Upper lobe of left lung (tissue), 6 donors: Measurements from ENCODE around the gene SLC12A1. TPM values are rescaled to one million over a fixed set of nuclear protein-coding genes. Genes with fewer than 3 reads are reported as not detected.

Experiments used
- ATAC-seq, 2 donors: fragments of 200-7000 bp; cut with Tn5 transposase; one replicate each; pipeline ENCODE4 v1.9.1; 2022; ENCODE audit warnings: mild to moderate bottlenecking in 2 of 2, moderate library complexity in 2 of 2; ENCODE audit not compliant: low FRiP score in 2 of 2
- DNase-seq, 2 donors: peaks; one replicate each; pipeline ENCODE4 v3.0.0-alpha.2; 2019 to 2020
- H3K27ac ChIP-seq, 4 donors: fragments of 200-600 bp; sonication (generic); one replicate each; pipeline ENCODE4 v1.5.1; 2016 to 2019
- H3K27me3 ChIP-seq, 4 donors: fragments of 200-600 bp; sonication (generic); one replicate each; pipeline ENCODE4 v1.5.1; 2017 to 2019
- H3K36me3 ChIP-seq, 4 donors: fragments of 200-600 bp; sonication (generic); one replicate each; pipeline ENCODE4 v1.5.1; 2016 to 2019
- H3K4me1 ChIP-seq, 4 donors: fragments of 200-600 bp; sonication (generic); one replicate each; pipeline ENCODE4 v1.5.1; 2018 to 2019
- H3K4me3 ChIP-seq, 4 donors: fragments of 200-600 bp; sonication (generic); one replicate each; pipeline ENCODE4 v1.5.1; 2017 to 2019; ENCODE audit warnings: mild to moderate bottlenecking in 2 of 4, moderate library complexity in 1 of 4
- H3K9me3 ChIP-seq, 4 donors: fragments of 200-600 bp; sonication (generic); one replicate each; pipeline ENCODE4 v1.5.1; 2018 to 2019
- CTCF ChIP-seq, 6 experiments: fragments of 450-650 bp in 4 of 6; fragments of 200-600 bp in 2 of 6; sonication (generic) in 2 of 6; IDR thresholded peaks; one replicate each; pipeline ENCODE4 v1.5.1; 2016 to 2019; ENCODE audit warnings: antibody characterized with exemption in 6 of 6
- EP300 ChIP-seq, 4 donors: sonication (generic); formaldehyde crosslinking; IDR thresholded peaks; one replicate each; pipeline ENCODE4 v1.5.1; 2017; ENCODE audit warnings: antibody characterized with exemption in 4 of 4, control low read depth in 2 of 4
- POLR2A ChIP-seq, 4 donors: fragments of 450-650 bp; IDR thresholded peaks; one replicate each; pipeline ENCODE4 v1.5.1; 2016 to 2017; ENCODE audit warnings: antibody characterized with exemption in 4 of 4, mild to moderate bottlenecking in 2 of 4
- POLR2AphosphoS5 ChIP-seq, 2 donors: sonication (generic); formaldehyde crosslinking; IDR thresholded peaks; one replicate each; pipeline ENCODE4 v1.5.1; 2017; ENCODE audit warnings: antibody characterized with exemption in 2 of 2
- WGBS, 2 donors: methylation state at CpG; one replicate each; pipeline ENCODE4 v1.1.5; 2017 to 2018; 5-methylcytosine and 5-hydroxymethylcytosine counted together
- total RNA-seq, 6 donors: library from RNA; depleted of rRNA in 4 of 6; stranded (reverse); fragments of >200 nt in 4 of 6; gene quantifications; one replicate each; pipeline versions ENCODE4 v1.1.0 to v1.2.1, GENCODE V29; 2016 to 2021
- donor health status: DM: no; HTN: no; CAD: no; lungs with moderate emphysema.
- donor health status: DM: no; HTN: yes; CAD: no; lungs with severe emphysema.

The SLC12A1 gene
- total RNA-seq, 6 donors from 2014 or later, result not detected

- no peaks in the 10 kb centered on the region for H3K27me3 ChIP-seq
- no peak for ATAC-seq
These were observed 73.5 kb downstream of the SLC12A1 start for GRCh38 chr15:48279608-48280007.

GRCh38 chr15:48281674-48282073 lies 75.6 kb downstream of the SLC12A1 start:
- DNase-seq, result no peak
- no peaks in the 10 kb centered on the region for H3K27me3 ChIP-seq
- ATAC-seq, result no peak
- TF ChIP-seq POLR2AphosphoS5 (IDR thresholded peaks at IDR 0.05) (no peak), EP300 (IDR thresholded peaks at IDR 0.05) (no peak), CTCF (IDR thresholded peaks at IDR 0.05) (no peak), POLR2A (IDR thresholded peaks at IDR 0.05) (no peak)
- no peak overlapping the region for H3K4me3 ChIP-seq
- H3K9me3 ChIP-seq, result no peaks in the 10 kb centered on the region
- H3K4me1 ChIP-seq, result peaks cover 0 to 8% (median 1%) of the 10 kb centered on the region in 4 donors
- H3K36me3 ChIP-seq, result no peaks in the 10 kb centered on the region
- no peak overlapping the region for H3K27ac ChIP-seq
- WGBS, 2 donors, result 77 to 78% methylated on average over 4 of the region's 4 CpGs

More at GRCh38 chr15:48279608-48280007, 73.5 kb downstream of the SLC12A1 start:
- Histone ChIP-seq H3K27ac (no peak overlapping the region), H3K9me3 (no peaks in the 10 kb centered on the region), H3K36me3 (no peaks in the 10 kb centered on the region), H3K4me3 (no peak overlapping the region), H3K4me1 (no peaks in the 10 kb centered on the region)
- 47 to 60% methylated on average over 1 of the region's 1 CpG for WGBS, 2 donors
- TF ChIP-seq POLR2A (IDR thresholded peaks at IDR 0.05), result no peak
- TF ChIP-seq CTCF (IDR thresholded peaks at IDR 0.05), result no peak
- no peak for TF ChIP-seq POLR2AphosphoS5 (IDR thresholded peaks at IDR 0.05)
- TF ChIP-seq EP300 (IDR thresholded peaks at IDR 0.05), result no peak
- no peak for DNase-seq

GRCh38 chr15:48282216-48282615 lies 76.1 kb downstream of the SLC12A1 start:
- DNase-seq, result no peak
- H3K4me3 ChIP-seq, result no peak overlapping the region
- WGBS, 2 donors, result 79 to 85% methylated on average over 4 of the region's 4 CpGs
- H3K4me1 ChIP-seq, result peaks cover 0 to 8% (median 1%) of the 10 kb centered on the region in 4 donors
- no peak for ATAC-seq
- no peak overlapping the region for H3K27ac ChIP-seq
- no peaks in the 10 kb centered on the region for H3K27me3 ChIP-seq
- H3K9me3 ChIP-seq, result no peaks in the 10 kb centered on the region
- no peaks in the 10 kb centered on the region for H3K36me3 ChIP-seq
- TF ChIP-seq EP300 (IDR thresholded peaks at IDR 0.05) (no peak), POLR2A (IDR thresholded peaks at IDR 0.05) (no peak), POLR2AphosphoS5 (IDR thresholded peaks at IDR 0.05) (no peak), CTCF (IDR thresholded peaks at IDR 0.05) (no peak)

GRCh38 chr15:48283396-48284145 lies 77.5 kb downstream of the SLC12A1 start:
- no peak for DNase-seq
- Histone ChIP-seq H3K4me3 (no peak overlapping the region), H3K36me3 (no peaks in the 10 kb centered on the region), H3K27me3 (no peaks in the 10 kb centered on the region), H3K27ac (no peak overlapping the region), H3K4me1 (peaks cover 0 to 8% (median 1%) of the 10 kb centered on the region in 4 donors), H3K9me3 (no peaks in the 10 kb centered on the region)
- WGBS, 2 donors, result 54 to 63% methylated on average over 6 of the region's 6 CpGs
- ATAC-seq, result peak in 1 of 2 donors; percentile 69
- TF ChIP-seq POLR2A (IDR thresholded peaks at IDR 0.05), result no peak
- no peak for TF ChIP-seq CTCF (IDR thresholded peaks at IDR 0.05)
- TF ChIP-seq POLR2AphosphoS5 (IDR thresholded peaks at IDR 0.05), result no peak
- no peak for TF ChIP-seq EP300 (IDR thresholded peaks at IDR 0.05)
